ENCODE results near the gene MORF4L1.

Gene MORF4L1

DNA sequence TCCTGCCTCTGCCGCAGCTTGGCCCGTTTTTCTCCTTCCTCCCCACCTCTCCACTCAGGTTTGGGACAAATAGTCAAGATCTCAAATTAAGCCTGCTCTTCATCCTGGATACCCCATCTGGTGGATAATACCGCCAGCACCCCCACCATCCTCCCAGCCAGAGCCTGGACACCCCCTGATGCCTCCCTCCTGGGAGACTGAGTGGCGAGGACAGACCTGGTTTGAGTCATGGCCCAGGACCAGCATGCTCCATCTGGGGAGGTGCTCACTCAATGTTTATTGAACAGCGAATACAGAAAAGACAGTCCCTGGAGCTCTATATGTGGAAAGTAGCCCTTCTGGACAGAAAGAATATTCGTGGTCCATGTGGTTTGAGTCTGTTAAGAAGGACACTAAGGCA, 48.8 kb downstream of the MORF4L1 start:
- TF ChIP-seq POLR2AphosphoS5 (IDR thresholded peaks at IDR 0.05; ENCODE audit: low read depth, low read length) (no peak), TAF1 (IDR thresholded peaks at IDR 0.05; ENCODE audit: borderline replicate concordance, insufficient read depth, low read length) (no peak), SIN3A (IDR thresholded peaks at IDR 0.05; ENCODE audit: borderline replicate concordance, insufficient read depth, low read length) (no peak), FOXP2 (optimal IDR thresholded peaks at IDR 0.05; ENCODE audit: borderline replicate concordance, extremely low read depth, extremely low read length, insufficient read depth) (no peak)
- TF ChIP-seq, protein P1, sequence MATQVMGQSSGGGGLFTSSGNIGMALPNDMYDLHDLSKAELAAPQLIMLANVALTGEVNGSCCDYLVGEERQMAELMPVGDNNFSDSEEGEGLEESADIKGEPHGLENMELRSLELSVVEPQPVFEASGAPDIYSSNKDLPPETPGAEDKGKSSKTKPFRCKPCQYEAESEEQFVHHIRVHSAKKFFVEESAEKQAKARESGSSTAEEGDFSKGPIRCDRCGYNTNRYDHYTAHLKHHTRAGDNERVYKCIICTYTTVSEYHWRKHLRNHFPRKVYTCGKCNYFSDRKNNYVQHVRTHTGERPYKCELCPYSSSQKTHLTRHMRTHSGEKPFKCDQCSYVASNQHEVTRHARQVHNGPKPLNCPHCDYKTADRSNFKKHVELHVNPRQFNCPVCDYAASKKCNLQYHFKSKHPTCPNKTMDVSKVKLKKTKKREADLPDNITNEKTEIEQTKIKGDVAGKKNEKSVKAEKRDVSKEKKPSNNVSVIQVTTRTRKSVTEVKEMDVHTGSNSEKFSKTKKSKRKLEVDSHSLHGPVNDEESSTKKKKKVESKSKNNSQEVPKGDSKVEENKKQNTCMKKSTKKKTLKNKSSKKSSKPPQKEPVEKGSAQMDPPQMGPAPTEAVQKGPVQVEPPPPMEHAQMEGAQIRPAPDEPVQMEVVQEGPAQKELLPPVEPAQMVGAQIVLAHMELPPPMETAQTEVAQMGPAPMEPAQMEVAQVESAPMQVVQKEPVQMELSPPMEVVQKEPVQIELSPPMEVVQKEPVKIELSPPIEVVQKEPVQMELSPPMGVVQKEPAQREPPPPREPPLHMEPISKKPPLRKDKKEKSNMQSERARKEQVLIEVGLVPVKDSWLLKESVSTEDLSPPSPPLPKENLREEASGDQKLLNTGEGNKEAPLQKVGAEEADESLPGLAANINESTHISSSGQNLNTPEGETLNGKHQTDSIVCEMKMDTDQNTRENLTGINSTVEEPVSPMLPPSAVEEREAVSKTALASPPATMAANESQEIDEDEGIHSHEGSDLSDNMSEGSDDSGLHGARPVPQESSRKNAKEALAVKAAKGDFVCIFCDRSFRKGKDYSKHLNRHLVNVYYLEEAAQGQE (IDR thresholded peaks at IDR 0.05; ENCODE audit: insufficient read depth in 1 of 2, low read depth in 2 of 2, low read length in 2 of 2), result no peak

DNA sequence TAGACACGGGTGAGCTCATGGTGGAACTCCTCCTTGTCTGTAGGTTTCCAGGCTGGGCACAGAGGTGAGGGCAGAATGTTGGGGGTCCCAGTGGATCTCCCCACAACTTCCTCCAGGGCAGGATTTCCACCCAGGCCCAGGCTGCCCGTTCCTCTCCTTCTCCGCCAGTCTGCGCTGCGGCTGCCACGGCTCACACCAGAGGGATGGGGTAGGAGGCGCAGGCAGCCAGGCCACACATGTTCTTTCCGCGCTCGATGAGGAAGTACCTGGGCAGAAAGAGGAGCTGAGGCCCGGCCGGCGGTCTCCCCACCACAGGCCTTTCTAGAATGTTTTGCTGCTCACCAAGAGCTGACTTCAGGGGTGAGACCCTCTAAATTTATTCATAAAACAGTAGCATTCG, 49.2 kb downstream of the MORF4L1 start:
- TF ChIP-seq, protein P1 (IDR thresholded peaks at IDR 0.05; ENCODE audit: insufficient read depth in 1 of 2, low read depth in 2 of 2, low read length in 2 of 2), result no peak

DNA sequence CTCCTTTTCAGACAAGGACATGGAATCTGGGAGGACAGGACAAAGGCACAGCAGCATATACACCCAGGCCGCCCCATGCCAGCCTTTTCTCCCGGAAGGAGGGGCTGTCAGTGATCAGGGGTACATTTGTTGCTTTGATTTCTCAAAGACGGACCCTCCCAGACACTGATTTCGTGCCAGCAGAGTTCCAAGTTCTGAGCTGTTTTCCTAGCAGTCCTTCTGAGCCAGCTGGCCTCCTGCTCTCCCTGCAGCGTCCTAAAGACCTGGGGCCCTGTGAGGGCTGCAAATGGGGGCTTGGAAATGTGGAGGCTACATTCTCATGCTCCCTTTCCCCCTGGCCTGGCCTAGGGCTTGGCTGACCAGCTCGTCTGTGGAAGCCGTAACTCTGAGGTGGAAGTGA, 49.8 kb downstream of the MORF4L1 start:
- TF ChIP-seq, protein P1 (IDR thresholded peaks at IDR 0.05; ENCODE audit: insufficient read depth in 1 of 2, low read depth in 2 of 2, low read length in 2 of 2), result no peak
- TF ChIP-seq SIN3A (IDR thresholded peaks at IDR 0.05; ENCODE audit: borderline replicate concordance, insufficient read depth, low read length) (no peak), FOXP2 (optimal IDR thresholded peaks at IDR 0.05; ENCODE audit: borderline replicate concordance, extremely low read depth, extremely low read length, insufficient read depth) (no peak), POLR2AphosphoS5 (IDR thresholded peaks at IDR 0.05; ENCODE audit: low read depth, low read length) (no peak), TAF1 (IDR thresholded peaks at IDR 0.05; ENCODE audit: borderline replicate concordance, insufficient read depth, low read length) (no peak)

DNA sequence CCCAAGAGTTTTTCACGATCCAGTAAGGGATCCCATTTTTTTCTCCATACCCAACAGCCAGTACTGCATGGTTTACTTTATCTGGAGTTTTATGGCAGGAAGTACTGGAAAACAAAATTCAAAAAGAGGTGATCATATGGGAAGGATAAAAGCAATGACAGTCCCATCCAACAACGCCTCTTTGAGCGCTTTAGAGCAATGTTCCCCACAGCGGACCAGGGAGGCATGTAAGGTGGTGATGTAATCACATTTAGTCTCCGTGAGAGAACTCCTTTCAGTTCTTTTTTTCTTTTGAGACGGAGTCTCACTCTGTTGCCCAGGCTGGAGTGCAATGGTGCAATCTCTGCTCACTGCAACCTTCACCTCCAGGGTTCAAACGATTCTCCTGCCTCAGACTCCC, 50.3 kb downstream of the MORF4L1 start:
- TF ChIP-seq POLR2AphosphoS5 (IDR thresholded peaks at IDR 0.05; ENCODE audit: low read depth, low read length) (no peak), TAF1 (IDR thresholded peaks at IDR 0.05; ENCODE audit: borderline replicate concordance, insufficient read depth, low read length) (no peak), FOXP2 (optimal IDR thresholded peaks at IDR 0.05; ENCODE audit: borderline replicate concordance, extremely low read depth, extremely low read length, insufficient read depth) (no peak), SIN3A (IDR thresholded peaks at IDR 0.05; ENCODE audit: borderline replicate concordance, insufficient read depth, low read length) (no peak)
- TF ChIP-seq, protein P1 (IDR thresholded peaks at IDR 0.05; ENCODE audit: insufficient read depth in 1 of 2, low read depth in 2 of 2, low read length in 2 of 2), result no peak

All from PFSK-1 (cell line).